Measurements from ENCODE around the gene FOXB2.
A peak's percentile ranks its signal among the peaks of the same experiment; 100 is the strongest.

GRCh38 chr9:76996700-76997099 lies 22.8 kb upstream of the FOXB2 start:
- TF ChIP-seq CTCF (IDR thresholded peaks at IDR 0.05; ENCODE audit: borderline replicate concordance, extremely low read depth, low read length, poor library complexity, severe bottlenecking), result peak; percentile 30
- no peak for TF ChIP-seq EZH2 (IDR thresholded peaks at IDR 0.05; ENCODE audit: borderline replicate concordance, low read depth, low read length, severe bottlenecking)
